Neural cell (in vitro differentiated cells): Measurements from ENCODE around the gene FBXL5. TPM values are rescaled to one million over a fixed set of nuclear protein-coding genes. Genes with fewer than 3 reads are reported as not detected.

ENCODE experiments used
- H2AFZ ChIP-seq: fragments of 200-600, 300-800 bp; sonication (generic), shearing (Covaris generic); 2 replicates; pipeline ENCODE4 v1.6.0; 2014; ENCODE audit warnings: low read depth, mild to moderate bottlenecking, antibody characterized with exemption, low read length, moderate library complexity
- H3F3A ChIP-seq: fragments of 200-600 bp; shearing (Covaris generic); 2 replicates; pipeline ENCODE4 v1.6.1; 2016; ENCODE audit warnings: mild to moderate bottlenecking, moderate library complexity, mixed read lengths, antibody characterized with exemption, low read length; ENCODE audit not compliant: insufficient read depth, poor library complexity, severe bottlenecking
- H3K27ac ChIP-seq: fragments of 200-600, 300-800 bp; sonication (generic), shearing (Covaris generic); 2 replicates; pipeline ENCODE4 v1.5.1; 2014; ENCODE audit warnings: mild to moderate bottlenecking, low read length, moderate library complexity
- H3K27me3 ChIP-seq: fragments of 300-800, 200-600 bp; sonication (generic), shearing (Covaris generic); 2 replicates; pipeline ENCODE4 v1.6.0; 2014; ENCODE audit warnings: mild to moderate bottlenecking, low read depth, low read length, moderate library complexity; ENCODE audit not compliant: insufficient read depth
- H3K36me3 ChIP-seq: fragments of 300-800, 200-600 bp; sonication (generic), shearing (Covaris generic); 2 replicates; pipeline ENCODE4 v1.5.1; 2014; ENCODE audit warnings: mild to moderate bottlenecking, antibody characterized with exemption, low read length, moderate library complexity; ENCODE audit not compliant: insufficient read depth
- H3K4me2 ChIP-seq: fragments of 300-800, 200-600 bp; sonication (generic), shearing (Covaris generic); 2 replicates; pipeline ENCODE4 v1.6.0; 2014; ENCODE audit warnings: mild to moderate bottlenecking, low read length
- H3K4me3 ChIP-seq: fragments of 300-800, 200-600 bp; sonication (generic), shearing (Covaris generic); 2 replicates; pipeline ENCODE4 v1.5.1; 2014; ENCODE audit warnings: mild to moderate bottlenecking, low read length, moderate library complexity
- H3K79me2 ChIP-seq: fragments of 200-600 bp; shearing (Covaris generic); replicated peaks from 2 replicates; pipeline ENCODE4 v1.6.0; 2014; ENCODE audit warnings: mild to moderate bottlenecking, low read length, moderate library complexity; ENCODE audit not compliant: insufficient read depth
- H3K9ac ChIP-seq: fragments of 300-800, 200-600 bp; sonication (generic), shearing (Covaris generic); 2 replicates; pipeline ENCODE4 v1.6.1; 2016; ENCODE audit warnings: mild to moderate bottlenecking, low read length, mixed read lengths
- H3K9me2 ChIP-seq: fragments of 200-600 bp; shearing (Covaris generic); 2 replicates; pipeline ENCODE4 v1.6.1; 2016; ENCODE audit warnings: mild to moderate bottlenecking, low read length, mixed read lengths; ENCODE audit not compliant: insufficient read depth
- H3K9me3 ChIP-seq: fragments of 200-600, 300-800 bp; sonication (generic), shearing (Covaris generic); 2 replicates; pipeline ENCODE4 v1.6.1; 2016; ENCODE audit warnings: mild to moderate bottlenecking, mixed run types, low read length, moderate library complexity, mixed read lengths
- H4K20me1 ChIP-seq: fragments of 200-600 bp; shearing (Covaris generic); 2 replicates; pipeline ENCODE4 v1.6.1; 2016; ENCODE audit warnings: mild to moderate bottlenecking, mixed run types; ENCODE audit not compliant: insufficient read depth
- CTCF ChIP-seq: fragments of 450-650 bp; IDR thresholded peaks from 2 replicates; pipeline ENCODE4 v1.5.1; 2014; ENCODE audit warnings: antibody characterized with exemption, mild to moderate bottlenecking, moderate library complexity; ENCODE audit not compliant: poor library complexity, severe bottlenecking
- EP300 ChIP-seq: fragments of 450-650 bp; conservative IDR thresholded peaks from 2 replicates; pipeline ENCODE4 v1.6.1; 2014; ENCODE audit warnings: antibody characterized with exemption, mild to moderate bottlenecking, moderate library complexity; ENCODE audit not compliant: poor library complexity, severe bottlenecking
- EZH2 ChIP-seq: fragments of 200-600, 300-800 bp; shearing (Covaris generic), sonication (generic); IDR thresholded peaks from 2 replicates; pipeline ENCODE4 v1.6.1; 2014; ENCODE audit warnings: antibody characterized with exemption, low read length, borderline replicate concordance, mild to moderate bottlenecking; ENCODE audit not compliant: insufficient read depth, poor library complexity, severe bottlenecking
- MXI1 ChIP-seq: fragments of 450-650 bp; conservative IDR thresholded peaks from 2 replicates; pipeline ENCODE4 v1.6.1; 2014; ENCODE audit warnings: antibody characterized with exemption, mild to moderate bottlenecking; ENCODE audit not compliant: poor library complexity, severe bottlenecking
- POLR2AphosphoS5 ChIP-seq: IDR thresholded peaks from 2 replicates; pipeline ENCODE4 v1.6.1; 2012
- RAD21 ChIP-seq: fragments of 450-650 bp; conservative IDR thresholded peaks from 2 replicates; pipeline ENCODE4 v1.6.1; 2014; ENCODE audit warnings: antibody characterized with exemption, mild to moderate bottlenecking, moderate library complexity
- REST ChIP-seq: IDR thresholded peaks from 2 replicates; pipeline ENCODE4 v1.6.1; 2012; ENCODE audit warnings: borderline replicate concordance
- SMC3 ChIP-seq: fragments of 450-650 bp; conservative IDR thresholded peaks from 2 replicates; pipeline ENCODE4 v1.6.1; 2014; ENCODE audit warnings: antibody characterized with exemption, mild to moderate bottlenecking, moderate library complexity; ENCODE audit not compliant: poor library complexity
- TAF1 ChIP-seq: IDR thresholded peaks from 2 replicates; pipeline ENCODE4 v1.6.1; 2012; ENCODE audit warnings: low read depth
- polyA plus RNA-seq: library from polyadenylated mRNA; depleted of rRNA; stranded (reverse); fragments of >200 nt; gene quantifications from 2 replicates; pipeline ENCODE4 v1.2.3, GENCODE V29; 2014

FBXL5 gene
- polyA plus RNA-seq, 1 donor from 2014 or later, result 70.6 TPM

- H3K9me3 ChIP-seq, result no peaks in the 10 kb centered on the region
- TF ChIP-seq MXI1 (no peak), CTCF (no peak), SMC3 (no peak), EP300 (no peak), TAF1 (no peak), EZH2 (no peak), RAD21 (no peak), REST (no peak), POLR2AphosphoS5 (no peak)
- H2AFZ ChIP-seq, result no peak overlapping the region
- no peaks in the 10 kb centered on the region for H3K79me2 ChIP-seq
- no peaks in the 10 kb centered on the region for H3K27me3 ChIP-seq
- H3K27ac ChIP-seq, result no peak overlapping the region
- no peaks in the 10 kb centered on the region for H4K20me1 ChIP-seq
- no peaks in the 10 kb centered on the region for H3K9me2 ChIP-seq
- H3K9ac ChIP-seq, result no peak overlapping the region
- no peak overlapping the region for H3K4me2 ChIP-seq
- no peaks in the 10 kb centered on the region for H3F3A ChIP-seq
- H3K36me3 ChIP-seq, result peaks cover 4% of the 10 kb centered on the region
- H3K4me3 ChIP-seq, result no peak overlapping the region
Observed at GRCh38 chr4:15690020-15690809, 35.1 kb upstream of the FBXL5 start.

- no peak overlapping the region for H3K4me3 ChIP-seq
- peaks cover 3% of the 10 kb centered on the region for H3K79me2 ChIP-seq
- H2AFZ ChIP-seq, result no peak overlapping the region
- peaks cover 4% of the 10 kb centered on the region for H3K36me3 ChIP-seq
- H3K4me2 ChIP-seq, result no peak overlapping the region
- no peaks in the 10 kb centered on the region for H4K20me1 ChIP-seq
- no peaks in the 10 kb centered on the region for H3K9me3 ChIP-seq
- H3K27ac ChIP-seq, result no peak overlapping the region
- no peaks in the 10 kb centered on the region for H3K27me3 ChIP-seq
- H3K9ac ChIP-seq, result no peak overlapping the region
- TF ChIP-seq RAD21 (no peak), EZH2 (no peak), TAF1 (no peak), SMC3 (no peak), REST (no peak), POLR2AphosphoS5 (no peak), MXI1 (no peak), CTCF (no peak), EP300 (no peak)
- H3K9me2 ChIP-seq, result no peaks in the 10 kb centered on the region
- H3F3A ChIP-seq, result no peaks in the 10 kb centered on the region
Observed at GRCh38 chr4:15689540-15689939, 34.4 kb upstream of the FBXL5 start.
